GM21390 (cell line): ENCODE results near the gene PRAMEF20.
"Not testable (repeated sequence)": the region's sequence is repeated elsewhere in the genome, so short reads cannot be mapped to it uniquely, and the experiment has no call there.

Experiments used
- ATAC-seq: cut with Tn5 transposase; IDR thresholded peaks from one replicate; pipeline ENCODE4 v1.9.1; 2021; ENCODE audit not compliant: unreplicated experiment

PRAMEF20 gene

GRCh38 chr1:13410150-13410549, at the start of gene PRAMEF20:
PRAMEF20 (plus strand) TSS chr1:13410450; CDS start chr1:13416355, 5,905 bp downstream.
- not testable (repeated sequence) for ATAC-seq

GRCh38 chr1:13362364-13362763, 47.9 kb upstream of the PRAMEF20 start:
- not testable (repeated sequence) for ATAC-seq

- ATAC-seq, result not testable (repeated sequence)
Measured at GRCh38 chr1:13364928-13365327, 45.3 kb upstream of the PRAMEF20 start.

- not testable (repeated sequence) for ATAC-seq
Measured at GRCh38 chr1:13366536-13366935, 43.7 kb upstream of the PRAMEF20 start.

- ATAC-seq, result not testable (repeated sequence)
Measured at GRCh38 chr1:13368544-13368943, 41.7 kb upstream of the PRAMEF20 start.

GRCh38 chr1:13378983-13379382, 31.3 kb upstream of the PRAMEF20 start:
- ATAC-seq, result not testable (repeated sequence)

- not testable (repeated sequence) for ATAC-seq
Measured at GRCh38 chr1:13380380-13380779, 29.9 kb upstream of the PRAMEF20 start.

GRCh38 chr1:13389332-13389731, 20.9 kb upstream of the PRAMEF20 start, which contains the start of gene PRAMEF17:
PRAMEF17 (plus strand) TSS chr1:13389632; CDS start chr1:13389658, 26 bp downstream.
- not testable (repeated sequence) for ATAC-seq

- not testable (repeated sequence) for ATAC-seq
Measured at GRCh38 chr1:13393004-13393403, 17.2 kb upstream of the PRAMEF20 start.

- ATAC-seq, result not testable (repeated sequence)
Measured at GRCh38 chr1:13394761-13395160, 15.5 kb upstream of the PRAMEF20 start.

GRCh38 chr1:13395311-13395710, 14.9 kb upstream of the PRAMEF20 start:
- not testable (repeated sequence) for ATAC-seq

- ATAC-seq, result no peak
Measured at GRCh38 chr1:13407811-13408210, 2.4 kb upstream of the PRAMEF20 start.

- no peak for ATAC-seq
Measured at GRCh38 chr1:13430495-13430894, 20.2 kb downstream of the PRAMEF20 start.

GRCh38 chr1:13432251-13432650, 22.0 kb downstream of the PRAMEF20 start:
- ATAC-seq, result no peak

- not testable (repeated sequence) for ATAC-seq
Measured at GRCh38 chr1:13433694-13434358, 23.6 kb downstream of the PRAMEF20 start.

GRCh38 chr1:13435458-13435857, 25.2 kb downstream of the PRAMEF20 start:
- ATAC-seq, result no peak

- ATAC-seq, result not testable (repeated sequence)
Measured at GRCh38 chr1:13439104-13439783, 29.0 kb downstream of the PRAMEF20 start.

- ATAC-seq, result no peak
Measured at GRCh38 chr1:13443335-13443979, 33.2 kb downstream of the PRAMEF20 start.

GRCh38 chr1:13450204-13450603, 40.0 kb downstream of the PRAMEF20 start:
- ATAC-seq, result no peak

GRCh38 chr1:13451399-13451965, 41.2 kb downstream of the PRAMEF20 start:
- no peak for ATAC-seq

- ATAC-seq, result no peak
Measured at GRCh38 chr1:13456904-13457532, 46.8 kb downstream of the PRAMEF20 start.
